GM12874 (cell line): ENCODE measurements around the gene ACOT13.

Source experiments
- CTCF ChIP-seq: IDR thresholded peaks from 2 replicates; pipeline ENCODE4 v1.5.1; 2011; ENCODE audit warnings: low read depth, mild to moderate bottlenecking, control low read depth, low read length, moderate library complexity; ENCODE audit not compliant: insufficient read depth

The ACOT13 gene

DNA sequence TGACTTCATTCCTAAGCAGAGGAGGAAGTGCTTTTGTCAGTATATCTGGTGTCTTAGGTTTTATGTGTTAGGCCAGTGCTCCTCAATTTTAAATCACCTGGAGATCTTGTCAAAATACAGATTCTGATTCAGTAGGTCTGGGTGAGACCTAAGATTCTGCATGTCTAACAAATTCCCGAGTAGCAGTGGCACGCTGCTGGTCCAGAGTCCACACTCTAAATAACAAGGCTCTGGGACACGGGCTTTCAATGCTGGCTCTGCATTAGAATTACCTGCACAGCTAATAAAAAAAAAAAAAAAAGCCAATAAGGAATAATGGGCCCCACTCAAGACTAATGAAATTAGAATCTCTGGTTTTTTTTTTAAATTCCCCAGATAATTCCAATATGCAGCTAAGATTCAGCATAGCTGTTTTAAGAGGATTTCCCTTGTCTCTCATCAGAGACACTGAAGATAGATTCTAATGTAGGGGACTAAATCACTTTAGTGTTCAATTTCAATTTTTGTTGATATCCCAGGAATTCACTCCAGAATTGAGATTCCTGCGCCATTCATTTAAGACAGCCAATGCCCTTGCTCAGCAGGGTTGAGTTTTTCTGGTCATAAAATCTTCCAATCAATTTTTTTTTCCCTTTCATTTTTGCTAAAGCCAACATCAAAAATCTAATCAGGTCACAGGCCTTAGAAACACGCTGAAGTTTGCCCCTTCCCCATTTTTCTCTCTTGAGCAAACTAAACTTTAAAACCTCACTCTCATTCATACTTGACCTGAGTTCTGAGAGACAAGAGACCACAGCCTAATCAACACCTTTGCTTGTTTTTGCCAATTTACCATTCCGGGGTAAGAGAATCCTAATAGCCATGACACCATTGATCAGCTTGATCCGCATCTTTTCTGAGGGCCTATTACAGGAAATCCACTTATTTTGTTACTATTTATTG is 2.6 kb upstream of the ACOT13 start:
- TF ChIP-seq CTCF: no peak

- no peak for TF ChIP-seq CTCF
Observed at GRCh38 chr6:24666097-24666640, 708 bp upstream of the ACOT13 start.

DNA sequence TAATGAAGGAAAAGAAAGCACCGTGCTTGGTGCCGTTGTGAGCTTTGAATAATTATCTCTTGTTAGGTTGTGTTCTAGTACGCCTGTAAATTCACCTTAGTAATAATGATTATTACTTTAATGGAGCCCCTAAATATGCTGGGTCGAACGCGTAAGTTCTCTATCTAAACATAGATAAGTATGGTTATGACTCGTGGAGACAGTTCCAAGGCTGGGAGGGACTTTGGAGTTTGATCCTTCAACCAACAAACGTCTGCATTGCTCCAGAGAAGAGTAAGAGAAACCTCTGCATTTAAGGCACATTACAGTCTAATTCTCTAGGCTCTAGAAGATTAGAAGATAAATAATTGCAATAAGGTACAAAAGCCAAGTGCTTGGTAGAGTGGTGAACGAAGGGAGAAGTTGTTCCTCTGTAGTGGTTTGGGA is 514 bp downstream of the ACOT13 start:
- TF ChIP-seq CTCF: no peak

- no peak for TF ChIP-seq CTCF
Observed at GRCh38 chr6:24668997-24669361, 2.1 kb downstream of the ACOT13 start.

GRCh38 chr6:24672620-24673182 is 5.8 kb downstream of the ACOT13 start:
- no peak for TF ChIP-seq CTCF

DNA sequence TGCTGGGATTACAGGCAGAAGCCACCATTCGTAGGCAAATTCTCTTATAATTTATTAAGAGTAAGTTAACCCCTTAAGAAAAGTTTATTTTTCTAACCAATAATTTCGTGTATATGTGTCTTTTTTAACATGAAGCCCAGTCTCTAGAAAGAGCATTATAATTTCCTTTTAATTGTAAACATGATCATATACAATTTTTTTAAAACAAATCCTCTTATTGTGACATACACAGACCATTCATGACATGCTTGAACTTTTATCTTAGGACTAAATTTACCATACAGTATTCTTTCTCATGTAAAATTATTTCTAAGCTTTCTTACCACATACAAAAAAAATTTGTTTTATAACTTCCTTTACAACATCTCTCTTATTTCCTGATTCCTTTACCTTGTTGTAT is 6.7 kb downstream of the ACOT13 start:
- TF ChIP-seq CTCF: no peak

GRCh38 chr6:24680582-24680981 is 13.7 kb downstream of the ACOT13 start:
- TF ChIP-seq CTCF: no peak
